AG10803 (cell line): Measurements from ENCODE around the gene SYTL2.

ENCODE experiments used
- DNase-seq: peaks from one replicate; pipeline ENCODE4 v3.0.0; 2010; ENCODE audit warnings: low read depth
- H3K4me3 ChIP-seq: 2 replicates; pipeline ENCODE4 v1.5.1; 2011; ENCODE audit warnings: mild to moderate bottlenecking, low read length, control low read depth
- CTCF ChIP-seq: conservative IDR thresholded peaks from 2 replicates; pipeline ENCODE4 v1.5.1; 2011; ENCODE audit warnings: mild to moderate bottlenecking, low read length, control low read depth, inconsistent platforms

Gene SYTL2

GRCh38 chr11:85718126-85718943 is 92.6 kb downstream of the SYTL2 start:
- peak overlapping the region; percentile 62 for H3K4me3 ChIP-seq
- no peak for TF ChIP-seq CTCF
- no peak for DNase-seq

GRCh38 chr11:85717429-85717828 is 93.5 kb downstream of the SYTL2 start:
- DNase-seq: no peak
- peak overlapping the region; percentile 62 for H3K4me3 ChIP-seq
- TF ChIP-seq CTCF: no peak

- no peak overlapping the region for H3K4me3 ChIP-seq
- TF ChIP-seq CTCF: no peak
- peak; percentile 26 for DNase-seq
Measured at GRCh38 chr11:85712953-85713352, 98.0 kb downstream of the SYTL2 start.

- no peak for TF ChIP-seq CTCF
- no peak for DNase-seq
- H3K4me3 ChIP-seq: no peak overlapping the region
Measured at GRCh38 chr11:85710917-85711316, 100.0 kb downstream of the SYTL2 start.

GRCh38 chr11:85709941-85710702 is 100.8 kb downstream of the SYTL2 start:
- no peak for TF ChIP-seq CTCF
- no peak overlapping the region for H3K4me3 ChIP-seq
- DNase-seq: no peak

GRCh38 chr11:85705800-85706199 is 105.1 kb downstream of the SYTL2 start:
- peak; percentile 54 for DNase-seq
- TF ChIP-seq CTCF: no peak
- no peak overlapping the region for H3K4me3 ChIP-seq

- TF ChIP-seq CTCF: no peak
- no peak for DNase-seq
- H3K4me3 ChIP-seq: no peak overlapping the region
Measured at GRCh38 chr11:85704967-85705366, 106.0 kb downstream of the SYTL2 start.
